Activated T-cell treated with anti-CD3 and anti-CD28 coated beads, Interleukin-2, amount 50 U/mL, for 4 hours (primary cell): ENCODE results near the gene GCK. TPM values are rescaled to one million over a fixed set of nuclear protein-coding genes. Genes with fewer than 3 reads are reported as not detected.
"Not testable (repeated sequence)": the region's sequence is repeated elsewhere in the genome, so short reads cannot be mapped to it uniquely, and the experiment has no call there.

Source experiments
- ATAC-seq, 2 donors: fragments of 200-7000 bp; cut with Tn5 transposase; one replicate each; pipeline ENCODE4 v1.10.0; 2021
- DNase-seq: peaks from one replicate; pipeline ENCODE4 v3.0.0-alpha.2; 2020
- H3K27me3 Mint-ChIP-seq: one replicate; pipeline ENCODE4 v1.8.0; 2021; ENCODE audit warnings: low read depth, mixed read lengths
- H3K36me3 Mint-ChIP-seq: one replicate; pipeline ENCODE4 v1.8.0; 2022; ENCODE audit warnings: mixed read lengths; ENCODE audit not compliant: insufficient read depth
- H3K4me1 Mint-ChIP-seq: one replicate; pipeline ENCODE4 v1.8.0; 2021; ENCODE audit warnings: low read depth, mixed read lengths
- H3K4me3 Mint-ChIP-seq: one replicate; pipeline ENCODE4 v1.8.0; 2021; ENCODE audit warnings: mild to moderate bottlenecking, moderate library complexity, mixed read lengths
- H3K9me3 Mint-ChIP-seq: one replicate; pipeline ENCODE4 v1.8.0; 2021; ENCODE audit warnings: mixed read lengths
- total RNA-seq, 3 donors: library from RNA; stranded (reverse); gene quantifications; one replicate each; pipeline ENCODE4 v1.2.1, GENCODE V29; 2021

The GCK gene
- total RNA-seq, 3 donors from 2014 or later = 1.3 to 4.3 (median 2.7) TPM

DNA sequence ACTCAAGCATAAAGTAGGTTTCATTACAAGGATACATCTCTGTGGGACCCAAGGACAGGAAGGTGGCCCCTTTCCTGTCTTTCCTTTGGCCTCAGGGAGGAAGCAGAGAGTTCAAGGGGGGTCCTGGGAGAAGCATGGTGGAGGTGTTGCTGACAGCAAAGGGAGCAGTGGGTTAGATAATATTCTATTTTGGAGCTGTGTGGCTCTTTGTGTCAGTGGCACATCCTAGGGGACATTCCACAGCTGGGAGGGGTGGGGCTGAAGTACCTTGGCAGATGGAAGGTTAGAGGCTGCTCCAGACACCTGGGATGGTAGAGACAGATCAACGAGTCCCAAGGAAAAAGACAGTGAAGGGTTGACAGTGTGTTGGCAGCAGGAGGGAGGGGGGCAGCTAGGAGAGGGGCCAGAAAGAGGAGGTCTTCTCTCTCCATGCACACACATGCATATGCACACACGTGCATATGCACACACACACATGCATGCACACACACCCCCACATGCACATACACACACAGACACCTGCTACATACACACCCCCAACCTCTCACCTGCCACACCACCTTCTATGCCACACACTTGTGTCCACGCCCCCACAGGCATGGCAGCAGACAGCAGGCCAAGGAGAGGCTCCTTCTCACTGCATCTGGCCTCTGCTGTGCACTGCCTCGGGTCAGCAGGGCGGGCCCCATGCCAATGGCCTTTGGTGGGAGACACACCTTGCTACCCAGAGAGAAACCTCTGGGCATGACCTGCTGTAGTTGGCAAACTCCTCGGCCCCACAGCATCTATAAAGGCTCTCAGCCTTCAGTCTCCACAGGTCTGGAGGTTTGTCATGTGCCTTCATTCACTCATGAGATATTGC is 60.3 kb downstream of the GCK start:
- no peak for ATAC-seq
- H3K4me1 Mint-ChIP-seq = peaks cover 3% of the 10 kb centered on the region
- H3K4me3 Mint-ChIP-seq = no peak overlapping the region
- H3K9me3 Mint-ChIP-seq = no peaks in the 10 kb centered on the region
- peaks cover 2% of the 10 kb centered on the region for H3K36me3 Mint-ChIP-seq
- peaks cover 3% of the 10 kb centered on the region for H3K27me3 Mint-ChIP-seq
- DNase-seq = no peak

DNA sequence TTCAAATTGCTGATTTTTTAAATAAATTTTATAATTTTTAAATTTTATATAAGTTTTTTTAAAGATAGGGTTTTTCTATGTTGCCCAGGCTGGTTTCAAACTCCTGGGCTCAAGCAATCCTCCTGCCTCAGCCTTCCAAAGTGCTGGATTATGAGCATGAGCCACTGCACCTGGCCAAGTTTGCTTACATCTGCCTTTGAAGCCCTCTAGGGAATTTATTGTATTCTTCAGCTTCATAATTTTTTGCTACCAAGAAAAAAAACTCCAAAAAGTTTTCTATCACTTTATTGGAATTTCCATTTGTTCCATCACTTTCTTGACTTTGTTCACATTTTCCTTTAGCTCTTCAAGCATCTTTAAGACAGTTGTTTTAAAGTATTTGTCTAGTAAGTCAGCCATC is 62.1 kb downstream of the GCK start:
- H3K9me3 Mint-ChIP-seq = no peaks in the 10 kb centered on the region
- H3K4me1 Mint-ChIP-seq = peaks cover 10% of the 10 kb centered on the region
- H3K27me3 Mint-ChIP-seq = peaks cover 3% of the 10 kb centered on the region
- H3K36me3 Mint-ChIP-seq = peaks cover 5% of the 10 kb centered on the region
- H3K4me3 Mint-ChIP-seq = no peak overlapping the region
- no peak for DNase-seq
- no peak for ATAC-seq

DNA sequence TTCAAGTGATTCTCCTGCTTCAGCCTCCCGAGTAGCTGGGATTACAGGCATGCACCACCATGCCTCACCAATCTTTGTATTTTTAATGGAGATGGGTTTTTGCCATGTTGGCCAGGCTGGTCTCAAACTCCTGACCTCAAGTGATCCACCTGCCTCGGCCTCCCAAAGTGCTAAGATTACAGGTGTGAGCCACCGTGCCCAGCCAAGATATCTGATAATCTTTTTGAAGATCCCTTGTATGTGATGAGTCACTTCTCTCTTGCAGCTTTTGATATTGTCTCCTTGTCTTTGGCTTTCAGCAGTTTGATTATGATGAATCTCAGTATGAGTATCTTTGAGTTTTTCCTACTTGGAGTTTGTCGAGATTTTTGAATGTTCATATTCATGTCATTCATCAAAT is 62.7 kb downstream of the GCK start:
- not testable (repeated sequence) for H3K9me3 Mint-ChIP-seq, H3K4me3 Mint-ChIP-seq, H3K27me3 Mint-ChIP-seq, ATAC-seq, H3K36me3 Mint-ChIP-seq, DNase-seq
- peaks cover 14% of the 10 kb centered on the region for H3K4me1 Mint-ChIP-seq

DNA sequence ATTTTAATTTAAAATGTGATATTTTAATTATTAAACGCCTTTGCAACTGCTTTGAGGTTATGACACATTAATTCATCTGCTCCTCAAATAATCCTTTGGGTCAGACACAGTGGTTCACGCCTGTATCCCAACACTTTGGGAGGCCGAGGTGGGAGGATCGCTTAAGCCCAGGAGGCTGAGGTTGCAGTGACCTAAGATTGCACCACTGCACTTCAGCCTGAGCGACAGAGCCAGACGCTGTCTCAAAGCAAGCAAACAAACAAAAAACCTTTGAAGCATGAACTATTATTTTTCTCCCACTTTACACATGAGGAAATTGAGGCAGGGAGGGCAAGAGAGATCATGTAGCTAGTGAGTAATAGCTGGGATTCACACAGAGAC is 64.4 kb downstream of the GCK start:
- Mint-ChIP-seq H3K9me3 (no peaks in the 10 kb centered on the region), H3K36me3 (peaks cover 19% of the 10 kb centered on the region), H3K27me3 (peaks cover 3% of the 10 kb centered on the region), H3K4me3 (peak overlapping the region; percentile 62), H3K4me1 (peaks cover 30% of the 10 kb centered on the region)
- ATAC-seq = no peak
- no peak for DNase-seq

DNA sequence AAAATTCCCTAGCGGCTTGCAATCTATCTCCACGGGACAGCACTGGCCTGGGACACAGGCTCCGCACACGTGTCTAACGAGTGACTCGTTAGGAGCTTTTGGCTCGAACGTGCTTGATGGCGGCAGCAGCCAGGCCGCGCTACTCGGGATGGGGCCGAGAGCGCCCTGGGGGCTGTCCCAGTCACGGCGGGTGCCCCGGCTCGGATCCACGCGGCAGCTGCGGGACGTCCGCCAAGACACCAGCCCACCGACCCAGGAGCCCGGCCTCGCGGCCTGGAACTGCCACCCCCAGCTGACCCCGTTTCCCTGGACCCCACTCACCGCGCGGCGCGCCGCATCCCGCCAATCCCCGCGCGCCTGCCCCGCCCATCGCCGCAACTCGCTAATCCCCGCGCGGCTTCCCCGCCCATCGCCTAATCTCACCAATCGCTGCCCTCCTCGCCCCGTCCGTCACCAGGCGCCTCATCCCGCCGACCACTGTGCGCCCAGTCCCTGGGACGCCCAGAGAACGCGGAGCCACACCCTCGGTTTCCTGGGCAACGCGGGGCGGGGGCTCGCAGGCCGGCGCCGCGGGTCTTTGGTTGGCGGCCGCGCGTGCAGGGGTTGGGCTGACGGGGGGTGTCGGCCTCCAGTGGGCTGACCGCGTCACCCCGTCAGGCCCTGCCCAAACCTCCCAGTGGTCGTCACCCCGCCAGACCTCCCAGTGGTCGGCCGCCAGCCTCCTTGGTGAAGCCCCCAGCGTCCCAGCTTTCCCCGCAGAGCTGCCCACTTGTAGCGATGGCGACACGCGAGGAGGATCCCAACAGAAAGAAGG is 65.8 kb downstream of the GCK start, which contains the start of gene POLD2:
TSS of gene POLD2 (minus strand) at position 359 of the 814 bp plus-strand sequence. CDS start 1,495 bp downstream, outside the sequence.
- ATAC-seq (peak; percentile 99), DNase-seq (peak; percentile 97)
- peaks cover 33% of the 10 kb centered on the region for H3K4me1 Mint-ChIP-seq
- H3K36me3 Mint-ChIP-seq = peaks cover 29% of the 10 kb centered on the region
- peaks cover 3% of the 10 kb centered on the region for H3K27me3 Mint-ChIP-seq
- peak within 1 kb of the TSS; percentile 88 for H3K4me3 Mint-ChIP-seq
- H3K9me3 Mint-ChIP-seq = no peaks in the 10 kb centered on the region

DNA sequence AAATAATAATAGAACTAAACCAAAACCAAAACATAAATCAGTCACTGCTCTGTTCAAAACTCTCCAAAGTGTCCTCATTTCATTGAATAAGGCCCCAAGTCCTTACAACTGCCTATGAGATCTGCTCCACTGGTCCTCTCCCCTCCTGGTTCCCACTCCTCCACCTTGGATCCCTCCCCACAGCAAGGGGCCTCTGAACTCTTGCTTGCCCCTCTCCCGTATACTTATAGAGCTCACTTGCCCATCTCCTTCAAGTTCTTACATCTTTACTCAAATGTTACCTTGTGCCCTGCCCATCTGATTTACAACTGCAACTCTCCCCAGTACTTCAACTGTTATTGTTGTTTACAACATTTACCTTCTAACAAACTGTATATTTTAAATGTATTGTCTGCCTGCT is 66.7 kb downstream of the GCK start:
- H3K4me3 Mint-ChIP-seq = peak overlapping the region; percentile 88
- H3K27me3 Mint-ChIP-seq = peaks cover 3% of the 10 kb centered on the region
- DNase-seq = no peak
- H3K9me3 Mint-ChIP-seq = no peaks in the 10 kb centered on the region
- peaks cover 35% of the 10 kb centered on the region for H3K36me3 Mint-ChIP-seq
- peaks cover 33% of the 10 kb centered on the region for H3K4me1 Mint-ChIP-seq
- no peak for ATAC-seq

DNA sequence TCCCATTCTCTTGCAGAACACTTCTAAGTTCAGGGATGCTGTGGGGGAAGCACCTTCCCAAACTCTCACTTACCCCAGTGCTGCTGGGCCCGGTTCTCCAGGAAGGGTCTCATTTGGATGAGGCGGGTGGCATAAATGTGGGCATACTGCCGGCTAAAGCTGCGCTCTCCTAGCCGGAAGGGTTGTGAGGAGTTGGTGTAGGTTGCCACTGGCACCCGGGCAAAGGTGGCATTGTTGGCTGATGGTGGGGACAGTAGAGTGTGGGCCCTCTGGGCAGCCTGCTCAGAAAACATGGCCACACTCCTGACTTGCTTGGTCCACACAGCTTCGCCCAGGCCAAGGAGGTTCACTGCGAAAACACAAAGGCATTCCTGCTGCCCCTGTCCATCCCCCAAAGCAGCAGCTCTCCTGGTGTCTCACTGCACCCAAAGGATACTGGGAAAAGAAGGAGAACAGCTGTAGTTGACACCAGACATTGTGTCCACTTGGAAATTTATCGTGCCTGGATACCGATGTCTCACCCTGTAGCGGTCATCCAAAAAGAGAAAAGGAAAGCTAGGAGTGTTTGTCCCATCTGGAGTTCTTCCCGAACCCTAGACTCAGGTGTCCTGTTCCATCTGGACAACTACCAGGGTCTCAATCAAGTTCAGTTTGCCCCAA is 67.3 kb downstream of the GCK start:
- peaks cover 36% of the 10 kb centered on the region for H3K36me3 Mint-ChIP-seq
- H3K9me3 Mint-ChIP-seq = no peaks in the 10 kb centered on the region
- no peak for DNase-seq
- H3K4me1 Mint-ChIP-seq = peaks cover 33% of the 10 kb centered on the region
- H3K4me3 Mint-ChIP-seq = peak overlapping the region; percentile 88
- no peak for ATAC-seq
- H3K27me3 Mint-ChIP-seq = no peaks in the 10 kb centered on the region

DNA sequence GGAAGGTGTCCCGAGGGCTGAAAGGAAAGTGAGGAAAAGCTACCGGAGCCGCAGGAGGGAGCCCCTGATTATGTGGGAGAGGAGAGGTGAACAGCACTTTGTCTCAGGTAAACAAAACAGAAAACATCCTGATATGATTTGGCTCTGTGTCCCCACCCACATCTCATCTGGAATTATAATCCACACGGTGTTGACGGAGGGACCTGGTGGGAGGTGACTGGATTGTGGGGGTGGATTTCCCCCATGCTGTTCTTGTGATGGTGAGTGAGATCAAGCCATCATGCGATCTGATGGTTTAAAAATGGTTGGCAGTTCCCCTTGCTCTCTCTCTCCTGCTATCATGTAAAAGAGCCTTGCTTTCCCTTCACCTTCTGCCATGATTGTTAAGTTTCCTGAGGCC is 68.8 kb downstream of the GCK start:
- DNase-seq = no peak
- Mint-ChIP-seq H3K4me3 (peak overlapping the region; percentile 27), H3K4me1 (peaks cover 33% of the 10 kb centered on the region), H3K9me3 (no peaks in the 10 kb centered on the region), H3K36me3 (peaks cover 36% of the 10 kb centered on the region), H3K27me3 (no peaks in the 10 kb centered on the region)
- no peak for ATAC-seq

DNA sequence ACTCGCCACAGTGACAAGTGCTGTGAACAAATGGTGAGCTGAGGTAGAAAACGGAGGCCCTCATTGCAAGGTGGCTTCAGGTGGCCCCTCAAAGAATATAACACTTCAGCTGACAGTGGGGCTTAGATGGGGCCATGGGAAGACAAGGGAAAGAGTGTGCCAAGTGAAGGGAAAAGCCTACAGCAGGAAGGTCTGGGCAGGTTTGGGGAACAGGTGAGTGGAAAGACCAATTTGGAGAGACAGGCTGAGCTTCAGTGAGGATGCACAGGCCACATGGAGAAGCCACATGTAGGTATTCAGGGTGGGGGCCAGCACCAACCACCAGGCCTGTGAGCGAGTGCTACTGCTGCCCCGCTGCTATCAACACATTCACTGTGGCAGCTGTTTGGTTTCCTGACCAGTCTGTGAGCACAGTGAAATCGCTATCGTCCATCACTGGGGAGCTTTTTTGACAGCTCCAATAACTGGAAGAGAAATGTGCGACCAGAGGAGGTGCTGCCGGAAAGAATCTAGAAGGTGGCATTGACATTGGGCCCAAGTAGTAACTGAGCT is 69.3 kb downstream of the GCK start:
- no peak for DNase-seq
- no peak for ATAC-seq
- Mint-ChIP-seq H3K4me3 (peak overlapping the region; percentile 55), H3K9me3 (no peaks in the 10 kb centered on the region), H3K27me3 (no peaks in the 10 kb centered on the region), H3K36me3 (peaks cover 40% of the 10 kb centered on the region), H3K4me1 (peaks cover 33% of the 10 kb centered on the region)

DNA sequence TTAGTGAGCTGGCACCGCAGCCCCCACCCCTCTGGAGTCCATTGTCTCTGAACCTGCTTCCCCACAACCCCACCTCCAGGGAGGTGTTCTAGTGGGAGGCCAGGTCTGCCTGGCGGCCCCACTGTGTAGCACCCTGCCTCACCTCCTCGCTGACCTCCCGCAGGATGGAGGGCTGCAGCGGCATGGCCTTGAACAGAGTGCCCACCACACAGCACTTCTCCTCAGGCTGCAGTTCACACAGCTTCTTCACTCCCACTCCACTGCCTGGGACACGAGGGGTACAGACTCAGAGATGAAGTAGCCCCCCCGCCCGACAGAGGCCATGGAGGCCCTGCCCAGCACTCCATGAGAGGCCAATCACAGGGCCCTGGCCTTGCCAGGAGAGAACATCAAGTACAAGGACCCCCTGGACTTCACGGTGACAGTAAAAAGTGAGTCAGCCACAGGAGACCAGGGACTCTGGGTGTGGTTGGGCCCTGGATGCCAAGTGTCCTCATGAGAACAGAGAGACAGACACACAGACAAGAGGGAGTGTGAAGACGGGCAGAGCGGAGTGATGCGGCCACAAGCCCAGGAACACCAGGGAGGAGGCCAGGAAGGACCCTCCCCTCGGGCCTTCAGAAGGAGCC is 71.3 kb downstream of the GCK start:
- H3K9me3 Mint-ChIP-seq = no peaks in the 10 kb centered on the region
- H3K27me3 Mint-ChIP-seq = no peaks in the 10 kb centered on the region
- H3K4me3 Mint-ChIP-seq = no peak overlapping the region
- H3K36me3 Mint-ChIP-seq = peaks cover 44% of the 10 kb centered on the region
- H3K4me1 Mint-ChIP-seq = peaks cover 30% of the 10 kb centered on the region
- DNase-seq (no peak), ATAC-seq (no peak)

DNA sequence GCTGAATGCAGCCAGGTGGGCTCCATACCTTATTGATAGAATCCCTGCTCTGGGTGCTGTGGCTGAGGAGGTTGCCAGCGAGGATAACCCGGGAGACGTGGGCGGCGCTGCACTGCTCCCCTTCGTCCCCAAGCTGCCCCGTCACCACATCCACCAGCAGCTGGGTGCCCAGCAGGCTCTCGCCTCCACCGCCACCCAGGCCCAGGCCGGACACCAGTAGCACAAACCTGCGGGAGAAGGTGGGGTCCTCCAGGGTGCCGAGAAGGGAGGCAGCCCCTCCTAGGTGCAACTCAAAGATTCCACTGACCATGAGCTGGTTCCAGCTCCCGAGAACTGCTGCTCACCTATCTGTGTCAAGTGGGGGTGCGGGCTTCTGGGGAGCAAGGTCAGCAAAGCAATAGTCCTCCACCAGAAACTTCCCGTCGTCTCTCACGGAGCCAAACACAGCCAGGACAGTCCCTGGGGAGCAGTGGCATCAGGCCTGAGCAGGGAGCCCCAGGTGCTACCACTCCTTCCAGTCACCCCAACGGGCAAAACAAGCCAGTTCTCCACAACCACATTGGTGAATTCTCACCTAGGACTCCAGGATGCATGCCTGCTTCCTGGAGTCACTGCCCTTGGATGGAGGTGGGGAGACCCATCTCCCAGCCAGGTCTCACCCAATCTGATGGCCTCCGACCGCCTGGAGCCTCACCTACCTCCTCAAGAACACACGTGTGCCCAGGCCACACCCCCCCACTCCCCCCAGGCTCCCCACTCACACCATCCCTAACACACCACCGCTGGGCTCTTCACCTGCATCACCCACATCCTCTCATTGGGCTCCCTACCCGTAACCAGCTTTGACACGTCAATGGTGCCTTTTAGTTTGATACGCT is 72.2 kb downstream of the GCK start:
- DNase-seq = no peak
- Mint-ChIP-seq H3K9me3 (no peaks in the 10 kb centered on the region), H3K4me3 (no peak overlapping the region), H3K36me3 (peaks cover 41% of the 10 kb centered on the region), H3K27me3 (no peaks in the 10 kb centered on the region), H3K4me1 (peaks cover 22% of the 10 kb centered on the region)
- no peak for ATAC-seq

DNA sequence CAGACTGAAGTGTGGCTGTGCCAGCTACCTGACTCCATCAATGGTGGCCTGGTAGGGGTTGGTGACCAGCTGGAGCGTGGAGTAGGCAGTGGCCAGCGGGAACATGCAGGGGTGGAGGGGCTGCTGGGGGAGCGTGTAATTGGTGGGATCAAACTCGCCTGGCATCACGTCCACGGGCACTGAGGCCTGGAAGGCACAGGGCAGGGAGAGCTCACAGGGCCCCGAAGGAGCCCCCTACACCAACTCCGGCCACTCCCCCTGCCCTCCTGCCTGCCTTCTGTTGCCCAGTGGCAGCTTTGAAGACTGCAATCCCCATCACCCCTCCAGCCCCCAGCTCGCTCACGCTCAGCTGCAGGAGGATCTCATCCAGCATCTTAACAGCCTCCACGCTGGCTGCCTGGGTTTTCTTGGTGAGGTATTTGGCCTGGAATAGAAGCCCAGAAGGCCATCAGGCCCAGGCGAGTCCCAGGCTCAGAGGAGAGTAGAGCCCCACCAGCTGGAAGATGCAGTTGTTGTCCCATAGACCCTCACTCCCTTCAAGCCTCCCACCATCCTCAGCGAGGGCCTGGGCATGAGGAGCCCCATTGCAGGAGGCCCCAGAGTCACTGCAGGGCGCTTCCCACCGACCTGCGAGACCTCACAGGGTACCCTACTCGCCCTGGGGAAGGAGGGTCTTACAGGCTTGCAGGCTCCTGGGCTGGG is 73.0 kb downstream of the GCK start:
- ATAC-seq (no peak), DNase-seq (no peak)
- no peaks in the 10 kb centered on the region for H3K9me3 Mint-ChIP-seq
- H3K4me1 Mint-ChIP-seq = peaks cover 15% of the 10 kb centered on the region
- H3K27me3 Mint-ChIP-seq = no peaks in the 10 kb centered on the region
- peaks cover 40% of the 10 kb centered on the region for H3K36me3 Mint-ChIP-seq
- H3K4me3 Mint-ChIP-seq = no peak overlapping the region
